H1 (cell line): Measurements from ENCODE around the gene SLC6A18. TPM values are rescaled to one million over a fixed set of nuclear protein-coding genes. Genes with fewer than 3 reads are reported as not detected.

Source experiments
- CTCF ChIA-PET: fragments of 300-600 bp; sonication (Branson Sonifier 250); formaldehyde crosslinking; loops from one replicate; lab custom pipeline; 2021; ENCODE audit not compliant: partially characterized antibody; lab: Charles Lee
- POLR2A ChIA-PET: fragments of 300-600 bp; sonication (Branson Sonifier 250); formaldehyde crosslinking; loops from one replicate; lab custom pipeline; 2021; ENCODE audit warnings: inconsistent platforms; ENCODE audit not compliant: partially characterized antibody; lab: Charles Lee
- DNase-seq, 2 experiments: peaks; one replicate each; pipeline versions ENCODE4 v3.0.0 to v3.0.0-alpha.2; 2010 to 2022; ENCODE audit warnings: low spot score in 2 of 2, low read depth in 1 of 2, mixed read lengths in 1 of 2
- FAIRE-seq: peaks from 2 replicates; lab custom pipeline; 2011; peaks lifted over from hg19 to GRCh38; lab: Jason Lieb, UNC
- H2AFZ ChIP-seq: 2 replicates; pipeline ENCODE4 v1.8.1; 2012; ENCODE audit warnings: low read length, inconsistent platforms
- H2AK5ac ChIP-seq: 2 replicates; pipeline ENCODE4 v1.6.1; 2013; ENCODE audit warnings: low read depth, low read length
- H2BK120ac ChIP-seq: replicated peaks from 2 replicates; pipeline ENCODE3; 2013; ENCODE audit warnings: low read depth, low read length, inconsistent platforms
- H2BK12ac ChIP-seq: 2 replicates; pipeline ENCODE4 v1.6.1; 2013; ENCODE audit warnings: low read depth, low read length
- H2BK15ac ChIP-seq: 2 replicates; pipeline ENCODE4 v1.6.1; 2013; ENCODE audit warnings: low read length
- H2BK20ac ChIP-seq: 2 replicates; pipeline ENCODE4 v1.6.1; 2013; ENCODE audit warnings: low read length
- H2BK5ac ChIP-seq: 2 replicates; pipeline ENCODE4 v1.6.1; 2013; ENCODE audit warnings: low read depth, low read length
- H3K14ac ChIP-seq: 2 replicates; pipeline ENCODE4 v1.6.1; 2013; ENCODE audit warnings: inconsistent platforms; ENCODE audit not compliant: insufficient read length
- H3K18ac ChIP-seq: 2 replicates; pipeline ENCODE4 v1.6.1; 2013; ENCODE audit warnings: low read length; ENCODE audit errors: extremely low read depth
- H3K23ac ChIP-seq: 2 replicates; pipeline ENCODE4 v1.6.1; 2013; ENCODE audit warnings: inconsistent platforms; ENCODE audit not compliant: insufficient read length
- H3K23me2 ChIP-seq: 2 replicates; pipeline ENCODE4 v1.6.1; 2013; ENCODE audit warnings: low read depth, low read length
- H3K27ac ChIP-seq: 2 replicates; pipeline ENCODE4 v1.6.1; 2011; ENCODE audit warnings: low read depth, low read length, inconsistent platforms
- H3K27me3 ChIP-seq, 4 experiments: replicated peaks in 1 of 4; 1 replicate in 1 of 4; 2 replicates in 3 of 4; pipeline versions ENCODE4 v1.6.1 to v1.8.1; 2011 to 2013; ENCODE audit warnings: low read length in 3 of 4, mild to moderate bottlenecking in 3 of 4, inconsistent platforms in 2 of 4, mixed read lengths in 2 of 4, moderate library complexity in 1 of 4; ENCODE audit not compliant: control insufficient read depth in 3 of 4, insufficient read depth in 3 of 4; ENCODE audit errors: extremely low read depth in 1 of 4
- H3K36me3 ChIP-seq, 4 experiments: 2 replicates each; pipeline versions ENCODE4 v1.6.1 to v1.8.1; 2011 to 2013; ENCODE audit warnings: mild to moderate bottlenecking in 4 of 4, low read length in 3 of 4, moderate library complexity in 2 of 4, control low read depth in 1 of 4, inconsistent platforms in 1 of 4; ENCODE audit not compliant: insufficient read depth in 4 of 4, control insufficient read depth in 2 of 4
- H3K4ac ChIP-seq: replicated peaks from 2 replicates; pipeline ENCODE3; 2013; ENCODE audit warnings: low read length, low read depth, mixed read lengths, inconsistent platforms; ENCODE audit not compliant: insufficient read length
- H3K4me1 ChIP-seq, 4 experiments: replicated peaks in 1 of 4; 1 replicate in 1 of 4; 2 replicates in 3 of 4; pipeline versions ENCODE4 v1.6.1 to v1.8.1; 2011 to 2013; ENCODE audit warnings: low read length in 3 of 4, inconsistent platforms in 2 of 4, mixed read lengths in 1 of 4; ENCODE audit not compliant: insufficient read depth in 4 of 4, control insufficient read depth in 3 of 4
- H3K4me2 ChIP-seq, 2 experiments: 2 replicates each; pipeline versions ENCODE4 v1.6.1 to v1.8.1; 2011 to 2013; ENCODE audit warnings: low read depth in 2 of 2, low read length in 2 of 2, control low read depth in 1 of 2, inconsistent platforms in 1 of 2, mild to moderate bottlenecking in 1 of 2; ENCODE audit not compliant: insufficient read depth in 1 of 2
- H3K4me3 ChIP-seq, 4 experiments: fragments of 200-600, 300-600 bp in 1 of 4; sonication (generic), shearing (Covaris generic), sonication (Bioruptor Twin) in 1 of 4; 2 replicates each; pipeline versions ENCODE4 v1.5.1 to v1.8.1; 2011 to 2016; ENCODE audit warnings: low read length in 4 of 4, low read depth in 3 of 4, control low read depth in 2 of 4, inconsistent platforms in 2 of 4, mild to moderate bottlenecking in 2 of 4, mixed read lengths in 1 of 4, moderate library complexity in 1 of 4; ENCODE audit not compliant: insufficient read depth in 2 of 4; ENCODE audit errors: extremely low read depth in 1 of 4
- H3K56ac ChIP-seq: replicated peaks from 2 replicates; pipeline ENCODE3; 2013; ENCODE audit warnings: low read depth, mild to moderate bottlenecking, mixed read lengths, low read length, inconsistent platforms; ENCODE audit not compliant: insufficient read length
- H3K79me1 ChIP-seq: 2 replicates; pipeline ENCODE4 v1.6.1; 2013; ENCODE audit warnings: low read depth, low read length, control low read depth
- H3K79me2 ChIP-seq, 2 experiments: 2 replicates each; pipeline versions ENCODE4 v1.6.1 to v1.8.1; 2012 to 2013; ENCODE audit warnings: low read length in 2 of 2, mild to moderate bottlenecking in 2 of 2, inconsistent platforms in 1 of 2; ENCODE audit not compliant: insufficient read depth in 2 of 2, control insufficient read depth in 1 of 2
- H3K9ac ChIP-seq, 4 experiments: replicated peaks in 1 of 4; 1 replicate in 1 of 4; 2 replicates in 3 of 4; pipeline versions ENCODE4 v1.6.1 to v1.8.1; 2011 to 2013; ENCODE audit warnings: low read depth in 3 of 4, low read length in 3 of 4, control low read depth in 2 of 4, mild to moderate bottlenecking in 2 of 4, moderate library complexity in 2 of 4, inconsistent platforms in 1 of 4; ENCODE audit errors: extremely low read depth in 1 of 4
- H3K9me3 ChIP-seq, 2 experiments: 2 replicates each; pipeline versions ENCODE4 v1.6.1 to v1.8.1; 2012 to 2013; ENCODE audit warnings: mild to moderate bottlenecking in 2 of 2, moderate library complexity in 2 of 2, control low read depth in 1 of 2, inconsistent platforms in 1 of 2, low read depth in 1 of 2, low read length in 1 of 2, mixed read lengths in 1 of 2; ENCODE audit not compliant: insufficient read depth in 2 of 2
- H4K20me1 ChIP-seq, 2 experiments: replicated peaks in 1 of 2; 2 replicates each; pipeline versions ENCODE3 to v1.8.1; 2011 to 2013; ENCODE audit warnings: inconsistent platforms in 2 of 2, low read length in 2 of 2, mild to moderate bottlenecking in 1 of 2; ENCODE audit not compliant: insufficient read depth in 2 of 2, control insufficient read depth in 1 of 2
- H4K5ac ChIP-seq: 2 replicates; pipeline ENCODE4 v1.6.1; 2013; ENCODE audit warnings: low read length, low read depth, mixed read lengths, inconsistent platforms; ENCODE audit not compliant: insufficient read length
- H4K8ac ChIP-seq: 2 replicates; pipeline ENCODE4 v1.8.0; 2013; ENCODE audit warnings: mild to moderate bottlenecking, moderate library complexity, low read length, inconsistent platforms; ENCODE audit not compliant: insufficient read depth; ENCODE audit errors: extremely low read depth
- H4K91ac ChIP-seq: replicated peaks from 2 replicates; pipeline ENCODE3; 2013; ENCODE audit warnings: low read length, mixed read lengths, inconsistent platforms; ENCODE audit not compliant: insufficient read length
- WGBS, 2 experiments: shearing (Covaris generic) in 1 of 2; methylation state at CpG; one replicate each; pipeline versions ENCODE4 v1.1.6 to v1.1.7; 2013 to 2015; ENCODE audit warnings: low lambda C conversion rate in 2 of 2, mixed read lengths in 2 of 2, inconsistent platforms in 1 of 2, low coverage in 1 of 2, missing lambda C conversion rate in 1 of 2; ENCODE audit not compliant: insufficient replicate concordance in 2 of 2, insufficient coverage in 1 of 2, insufficient read length in 1 of 2; ENCODE audit errors: extremely low coverage in 1 of 2, missing lambda C conversion rate in 1 of 2; 5-methylcytosine and 5-hydroxymethylcytosine counted together
- polyA plus RNA-seq, 7 experiments: library from polyadenylated mRNA; depleted of rRNA in 3 of 7; stranded (reverse) in 5 of 7; unstranded in 2 of 7; fragments of >200 nt in 5 of 7; fragments of 200-250 nt in 2 of 7; gene quantifications; 1 replicate in 5 of 7; 2 replicates in 1 of 7; 4 replicates in 1 of 7; pipeline versions ENCODE4 v1.2.1 to v1.2.3, GENCODE V29; 2011 to 2013; ENCODE audit warnings: missing spikeins in 2 of 7, mixed read lengths in 2 of 7
- total RNA-seq: library from RNA; stranded (reverse); fragmentation: NEBNext Ultra II Directional; extraction: Animal tissue kit (Norgen Biotek cat#: 25700); gene quantifications from 2 replicates; pipeline ENCODE4 v1.2.1, GENCODE V29; 2021

SLC6A18 gene
- total and polyA plus RNA-seq, 2 of the 8 experiments (the other 6 are each of a cell fraction or from before 2014, with no cell fraction given): not detected

- no peak overlapping the region for H4K91ac ChIP-seq
- 95% methylated on average over 6 of the region's 6 CpGs; no CpG with 5 or more reads in 1 of the 2 experiments for whole genome bisulfite sequencing, 2 experiments
- H3K4me3 ChIP-seq: no peak overlapping the region
- DNase-seq (peak in 1 of 2 experiments; percentile 41), FAIRE-seq (no peak)
- H3K27ac ChIP-seq: no peak overlapping the region
- H2BK20ac ChIP-seq: no peak overlapping the region
- peaks cover 0 to 8% (median 2%) of the 10 kb centered on the region in 4 experiments; a peak in 4 of 7 replicates for H3K27me3 ChIP-seq
- H3K79me1 ChIP-seq: peaks cover 4% of the 10 kb centered on the region
- ChIA-PET POLR2A (no interaction called here), CTCF (no interaction called here)
- H3K79me2 ChIP-seq: peaks cover 0 to 4% of the 10 kb centered on the region in 2 experiments; a peak in 2 of 4 replicates
- H2AK5ac ChIP-seq: no peak overlapping the region
- peaks cover 0 to 7% (median 0%) of the 10 kb centered on the region in 4 experiments; a peak in 3 of 8 replicates for H3K36me3 ChIP-seq
- H3K14ac ChIP-seq: no peak overlapping the region
- no peak overlapping the region for H2AFZ ChIP-seq
- peaks cover 0 to 13% (median 6%) of the 10 kb centered on the region in 4 experiments; a peak in 5 of 7 replicates for H3K4me1 ChIP-seq
- H4K5ac ChIP-seq: no peak overlapping the region
- H4K20me1 ChIP-seq: peaks cover 4 to 19% of the 10 kb centered on the region in 2 experiments
- H2BK12ac ChIP-seq: no peak overlapping the region
- H3K9me3 ChIP-seq: peaks cover 0 to 4% of the 10 kb centered on the region in 2 experiments; a peak in 1 of 4 replicates
- H3K18ac ChIP-seq: no peak overlapping the region
- no peak overlapping the region for H3K4me2 ChIP-seq
- H4K8ac ChIP-seq: no peak overlapping the region
- no peak overlapping the region for H2BK5ac ChIP-seq
- H3K23ac ChIP-seq: no peak overlapping the region
- no peak overlapping the region for H2BK120ac ChIP-seq
- no peak overlapping the region for H2BK15ac ChIP-seq
- no peak overlapping the region for H3K9ac ChIP-seq
- H3K56ac ChIP-seq: no peak overlapping the region
- no peak overlapping the region for H3K4ac ChIP-seq
- H3K23me2 ChIP-seq: peaks cover 14% of the 10 kb centered on the region; the same call in 1 of the 2 replicates
These were observed 67.0 kb downstream of the SLC6A18 start for GRCh38 chr5:1292139-1292538.
